Measurements from ENCODE around the gene ZNF521.
A peak's percentile ranks its signal among the peaks of the same experiment; 100 is the strongest.

The ZNF521 gene

DNA sequence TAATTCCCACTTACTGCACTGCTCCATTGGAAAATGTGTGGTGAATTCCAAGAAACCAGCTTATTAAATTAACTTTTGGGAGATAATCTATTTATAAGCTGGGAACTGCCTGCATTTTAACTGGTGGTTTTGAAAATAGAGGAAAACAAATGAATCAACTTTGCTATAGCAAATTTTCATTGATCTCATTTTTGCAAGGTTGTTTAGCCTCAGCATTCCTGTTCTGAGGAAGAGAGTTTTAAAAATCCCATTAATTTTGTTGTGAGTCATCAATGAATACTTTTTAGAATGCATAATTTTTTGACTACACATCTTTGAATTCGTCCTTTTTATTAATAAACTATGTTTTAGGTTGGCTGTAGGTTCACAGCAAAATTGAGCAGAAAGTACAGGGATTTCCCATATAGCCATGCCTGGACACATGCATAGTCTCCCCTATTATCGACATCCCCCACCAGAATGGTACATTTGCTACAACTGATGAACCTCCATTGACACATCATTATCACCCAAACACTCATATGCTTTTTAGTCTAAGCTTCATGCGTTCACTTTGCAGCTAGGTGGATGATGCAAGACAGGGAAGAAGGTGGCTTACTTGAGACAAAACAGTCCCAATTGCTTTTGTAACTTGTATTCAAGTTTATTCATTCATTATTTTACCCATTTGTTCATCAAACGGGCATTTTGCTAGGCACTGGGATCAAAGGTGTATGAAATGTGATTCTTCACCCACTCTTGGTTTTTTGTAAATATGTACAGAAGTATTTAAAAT, 106.9 kb downstream of the ZNF521 start:
- no peak for DNase-seq

GRCh38 chr18:25244170-25244569, 107.8 kb downstream of the ZNF521 start:
- no peak for DNase-seq

DNA sequence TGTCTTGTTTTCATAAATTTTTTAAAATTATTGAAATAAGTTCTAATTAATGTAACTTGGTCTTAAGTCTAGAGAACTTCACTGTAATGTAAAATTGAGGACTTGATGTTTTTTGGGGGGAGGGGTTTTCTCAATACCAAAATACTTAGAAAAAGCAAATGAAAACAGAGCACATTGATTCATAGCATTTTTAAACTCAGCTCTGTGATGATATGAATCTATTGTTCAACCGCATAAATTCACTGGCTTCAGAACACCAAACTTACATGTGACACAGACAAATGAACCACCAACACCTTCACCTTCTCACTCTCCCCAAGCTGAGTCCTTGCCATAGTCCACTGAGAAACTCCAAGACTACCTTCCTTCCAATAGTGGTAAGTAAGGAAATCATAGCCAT, 108.2 kb downstream of the ZNF521 start:
- DNase-seq: no peak

DNA sequence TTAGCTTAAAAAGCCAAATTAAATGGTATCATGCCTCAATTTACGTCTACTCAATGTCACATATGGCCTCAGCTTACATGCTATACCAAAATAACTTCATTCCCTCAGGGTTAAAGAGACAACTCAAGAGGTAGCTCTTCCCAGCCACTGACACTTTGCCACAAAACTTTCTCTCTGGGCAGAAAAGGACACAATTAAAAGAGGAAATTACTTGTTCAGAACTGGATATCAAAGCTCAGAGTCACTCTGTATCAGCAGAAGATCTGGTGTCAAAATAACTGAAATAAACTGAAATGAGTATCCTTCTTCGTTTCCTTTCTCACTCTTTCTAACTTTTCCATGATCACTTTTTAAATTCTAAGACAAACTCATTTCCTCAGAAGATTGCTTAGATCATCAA, 108.7 kb downstream of the ZNF521 start:
- DNase-seq: no peak

DNA sequence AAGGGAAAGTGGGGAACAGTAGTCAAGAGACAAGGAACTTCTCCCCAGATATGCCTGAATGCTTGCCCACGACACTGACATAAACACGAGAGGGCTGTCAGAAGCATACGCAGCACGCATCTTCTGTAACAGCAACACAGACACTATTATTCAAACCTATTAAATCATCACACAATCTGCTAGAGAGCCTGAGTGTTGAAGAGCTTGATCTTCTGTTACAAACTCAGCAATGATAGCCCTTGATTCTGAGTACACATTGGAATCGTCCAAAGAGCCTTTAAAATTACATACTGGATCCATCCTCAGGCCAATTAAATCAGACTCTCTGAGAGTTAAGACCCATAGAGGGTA, 111.6 kb downstream of the ZNF521 start:
- DNase-seq: no peak

DNA sequence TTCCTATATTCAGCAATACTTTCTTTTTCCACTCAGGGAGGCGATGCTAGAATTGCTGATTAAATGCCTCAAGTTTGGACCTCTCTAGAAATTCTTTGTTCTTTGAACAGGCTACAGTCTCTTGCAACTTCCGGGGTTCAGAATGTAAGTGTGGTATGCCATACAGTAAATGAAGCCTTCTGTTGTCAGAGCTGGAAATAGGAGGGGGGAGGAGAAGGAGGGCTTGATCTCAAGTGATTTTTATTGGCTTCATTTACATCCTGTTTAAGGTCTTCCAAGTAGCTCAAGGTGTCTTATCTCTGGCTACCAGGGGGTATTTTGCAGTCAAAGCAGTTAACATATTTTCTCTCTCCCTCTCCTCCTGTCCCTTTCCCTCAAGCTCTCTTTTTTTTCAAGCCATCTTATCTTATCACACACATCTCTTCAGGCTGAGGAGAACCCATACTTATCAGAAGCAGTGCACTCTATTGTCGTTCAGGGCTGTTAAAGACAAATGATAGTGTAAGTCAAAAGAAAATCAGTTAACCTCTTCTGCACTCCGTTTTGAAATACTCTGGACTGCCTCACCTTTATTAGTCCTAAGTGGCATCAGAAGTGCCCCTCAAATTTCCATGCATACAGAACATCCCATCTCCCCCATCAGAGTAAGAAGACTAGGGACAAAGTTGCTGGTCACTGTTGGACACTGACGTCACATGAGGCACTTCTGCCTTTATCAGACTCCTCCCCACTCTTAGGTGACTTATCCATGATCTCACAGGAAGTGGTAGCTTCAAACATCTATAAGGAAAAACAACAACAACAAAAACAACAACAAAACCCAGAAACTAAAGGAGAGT, 112.2 kb downstream of the ZNF521 start:
- DNase-seq: peak in 3 of 6 experiments; percentile 7 to 12 (median 11)

- DNase-seq: no peak
Measured at GRCh38 chr18:25239151-25239550, 112.8 kb downstream of the ZNF521 start.

DNA sequence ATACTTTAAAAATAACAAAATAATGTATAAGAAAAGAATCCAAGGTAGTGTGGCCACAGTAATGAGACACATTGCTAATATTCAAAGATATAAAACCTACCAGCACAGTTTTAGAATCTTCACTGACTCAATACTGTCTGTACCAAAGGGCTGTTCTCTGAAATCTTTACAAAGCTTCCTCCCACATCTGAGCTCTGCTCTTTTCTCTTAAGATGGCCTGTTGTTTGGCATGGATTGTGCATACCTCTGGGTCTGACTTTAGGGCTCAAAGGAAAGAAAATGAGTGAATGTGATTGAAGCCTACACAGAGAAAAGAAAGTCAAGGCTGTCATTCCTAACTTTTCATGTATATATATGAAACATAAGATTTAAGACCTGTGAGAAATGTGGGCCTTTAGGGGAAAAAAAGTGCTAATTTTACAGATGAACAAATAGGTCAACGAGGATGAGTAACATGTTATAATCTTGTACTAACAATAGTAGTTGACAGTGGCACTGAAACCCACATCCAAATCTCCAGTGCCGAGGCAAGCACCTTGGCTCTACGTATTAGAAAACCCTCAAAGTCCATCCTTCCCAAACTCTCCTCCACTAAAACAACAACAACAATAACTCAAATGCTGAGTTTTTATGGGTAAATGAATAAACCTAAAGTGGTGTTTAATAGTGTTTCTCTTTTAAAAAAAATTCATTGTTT, 114.2 kb downstream of the ZNF521 start:
- no peak for DNase-seq

DNA sequence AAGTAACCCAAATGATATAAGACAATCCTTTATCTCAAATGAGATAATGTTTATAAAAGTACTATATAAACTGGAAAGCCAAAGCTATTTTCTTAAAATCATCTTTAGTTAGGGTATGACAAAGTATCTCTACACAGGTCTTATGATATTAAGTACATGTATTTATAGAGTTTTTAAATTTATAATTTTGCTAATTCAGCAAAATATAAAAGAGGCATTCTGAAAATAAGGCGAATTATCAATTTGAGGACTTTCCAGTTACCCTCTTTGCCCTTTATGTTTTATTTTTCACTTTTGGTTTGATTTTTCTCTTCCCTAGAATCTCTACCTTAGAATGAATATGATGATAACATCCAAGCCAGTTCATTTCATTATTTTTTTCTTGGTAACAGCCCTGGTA, 115.2 kb downstream of the ZNF521 start:
- no peak for DNase-seq

GRCh38 chr18:25235401-25236042, 116.4 kb downstream of the ZNF521 start:
- no peak for DNase-seq

DNA sequence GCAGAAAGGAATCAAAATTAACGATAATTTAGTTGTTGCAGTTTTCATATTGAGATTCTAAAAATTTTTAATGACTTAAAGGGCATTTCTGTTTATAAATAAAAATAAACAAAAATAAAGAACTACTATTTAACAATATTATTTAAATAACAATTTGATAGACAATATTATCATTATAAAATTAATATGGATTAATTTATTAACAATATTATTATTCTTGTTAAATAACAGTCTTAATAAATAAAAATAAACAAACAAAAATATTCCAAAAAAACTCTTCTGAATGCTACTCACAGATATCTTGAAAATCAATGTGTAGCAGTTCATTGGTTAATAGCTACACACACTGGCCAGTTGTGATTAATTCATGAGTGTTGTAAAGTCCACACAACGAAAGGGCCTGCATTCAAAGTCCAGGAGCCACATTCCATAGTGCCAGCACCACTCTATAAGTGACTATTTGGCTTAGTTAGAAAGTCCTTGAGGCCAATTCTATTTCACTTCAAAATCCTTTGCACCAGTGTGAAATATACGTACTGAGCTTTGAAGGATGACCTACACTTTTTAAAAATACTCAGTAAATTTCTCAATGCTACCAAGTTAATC, 117.1 kb downstream of the ZNF521 start:
- DNase-seq: no peak

DNA sequence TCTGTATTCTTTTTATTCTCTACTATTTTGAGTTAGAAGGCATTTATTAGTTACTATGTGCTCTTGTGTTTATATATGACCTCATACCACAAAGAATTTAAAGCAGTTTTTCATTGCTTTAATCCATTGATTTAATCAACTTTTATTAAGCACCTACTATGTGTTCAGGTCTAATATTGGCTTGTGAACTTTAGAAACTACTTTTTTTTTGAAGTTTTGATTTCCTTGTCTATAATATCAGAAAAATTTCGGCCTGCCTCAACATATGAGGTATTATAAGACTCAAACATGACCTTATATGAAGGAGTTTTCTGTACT, 117.7 kb downstream of the ZNF521 start:
- DNase-seq: no peak

DNA sequence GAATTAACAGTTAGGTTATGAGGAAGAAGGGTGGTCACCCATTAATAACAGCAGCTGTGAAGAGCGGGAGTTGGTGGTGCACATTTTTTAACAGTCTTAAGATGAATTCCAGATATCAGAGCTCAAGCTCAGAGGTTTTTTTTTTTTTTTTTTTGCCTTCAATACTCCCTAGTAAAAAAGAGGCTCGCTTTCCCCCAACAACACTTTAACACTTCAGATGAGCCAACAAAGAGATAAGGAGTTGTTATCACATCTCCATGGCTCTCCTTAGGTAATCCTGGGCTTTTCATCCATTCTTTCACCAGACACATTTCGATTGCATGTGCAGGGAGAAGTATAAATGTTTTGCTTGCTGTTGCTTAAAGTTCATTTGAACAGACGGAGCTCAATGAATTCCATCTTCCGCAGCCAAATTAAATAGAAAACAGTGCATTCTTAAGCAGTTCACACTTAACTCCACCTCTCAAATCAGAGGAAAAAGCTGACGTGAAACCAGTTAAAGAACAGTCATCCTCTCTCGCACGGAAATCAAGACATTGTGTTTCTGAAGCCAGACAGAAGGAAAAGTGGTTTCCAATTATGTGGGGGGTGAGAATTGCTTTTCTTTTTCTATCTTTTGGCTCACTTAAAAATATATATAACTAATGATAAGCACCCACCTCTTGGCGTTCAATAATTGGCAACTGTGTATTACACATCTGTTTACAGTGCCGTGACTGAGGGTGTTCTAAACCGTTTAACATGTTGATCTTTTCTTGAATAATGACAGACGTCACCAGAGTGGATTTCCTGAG, 118.2 kb downstream of the ZNF521 start:
- DNase-seq: no peak

- DNase-seq: no peak
Measured at GRCh38 chr18:25231327-25231691, 120.7 kb downstream of the ZNF521 start.

DNA sequence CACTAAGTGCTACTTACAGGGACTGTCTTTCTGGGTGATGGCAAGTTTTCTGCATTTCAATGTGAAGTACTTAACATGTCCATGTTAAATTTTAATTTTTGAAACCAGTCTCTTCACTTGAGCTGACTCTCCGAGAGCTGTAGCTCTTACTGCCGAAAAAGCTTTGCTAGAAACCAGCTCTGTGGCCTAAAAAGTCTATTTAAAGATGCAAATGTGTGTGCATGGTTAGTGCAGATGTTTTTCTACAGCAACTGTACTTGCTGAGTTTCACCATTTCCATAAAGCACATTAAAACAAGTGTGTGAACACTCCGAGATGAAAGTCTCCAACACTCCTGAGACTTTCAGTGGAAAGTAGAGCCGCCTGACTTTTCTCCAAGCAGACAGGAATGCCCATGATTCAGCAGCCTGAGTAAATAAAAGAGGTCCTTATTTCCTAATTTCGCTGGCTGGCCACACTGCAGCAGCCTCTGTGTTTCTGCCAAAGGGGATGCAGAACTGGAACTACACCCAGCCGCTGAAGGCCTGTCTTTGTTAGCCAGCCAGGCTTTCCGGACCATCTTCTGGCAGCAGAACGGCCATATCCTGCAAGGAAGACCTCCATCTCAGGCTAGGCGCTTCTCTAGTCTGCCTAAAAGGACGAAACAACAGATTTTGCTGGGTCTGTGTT, 121.2 kb downstream of the ZNF521 start:
- no peak for DNase-seq

DNA sequence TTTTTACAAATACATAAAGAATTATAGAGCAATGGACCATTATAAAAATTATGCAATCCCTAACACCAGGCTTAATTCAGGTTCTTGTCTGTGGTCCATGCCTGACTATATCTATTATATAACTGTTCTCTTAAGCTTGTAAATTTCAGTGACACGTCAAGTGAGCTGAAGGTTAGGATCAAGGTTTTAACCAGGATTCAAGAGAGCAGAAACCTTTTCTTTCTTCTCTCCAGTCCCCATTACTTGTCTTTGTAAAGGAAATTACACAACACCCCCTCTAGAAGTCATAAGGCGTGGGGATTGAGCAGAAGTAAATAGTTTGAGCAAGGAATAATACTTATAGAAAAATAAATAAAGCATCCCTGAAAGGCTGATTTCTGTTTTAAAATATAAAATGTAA, 122.0 kb downstream of the ZNF521 start:
- no peak for DNase-seq

DNA sequence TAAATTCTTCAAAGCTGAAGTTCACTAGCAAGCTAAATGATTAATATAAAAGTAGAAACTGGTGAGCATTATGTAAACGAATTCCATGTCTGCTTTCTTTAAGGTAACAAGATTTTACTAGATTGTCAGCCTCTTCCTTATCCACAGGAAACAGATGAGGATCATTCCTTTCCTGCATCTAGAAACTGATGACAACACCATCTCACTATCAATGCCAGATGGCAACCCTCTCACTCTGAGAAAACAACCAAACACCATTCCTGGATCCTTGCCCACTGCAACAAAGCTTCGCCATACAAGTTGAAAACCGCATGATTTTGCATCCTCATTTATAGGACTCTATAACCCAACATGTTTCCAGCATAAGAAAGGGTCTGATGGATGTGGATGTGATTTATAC, 122.9 kb downstream of the ZNF521 start:
- DNase-seq: no peak

DNA sequence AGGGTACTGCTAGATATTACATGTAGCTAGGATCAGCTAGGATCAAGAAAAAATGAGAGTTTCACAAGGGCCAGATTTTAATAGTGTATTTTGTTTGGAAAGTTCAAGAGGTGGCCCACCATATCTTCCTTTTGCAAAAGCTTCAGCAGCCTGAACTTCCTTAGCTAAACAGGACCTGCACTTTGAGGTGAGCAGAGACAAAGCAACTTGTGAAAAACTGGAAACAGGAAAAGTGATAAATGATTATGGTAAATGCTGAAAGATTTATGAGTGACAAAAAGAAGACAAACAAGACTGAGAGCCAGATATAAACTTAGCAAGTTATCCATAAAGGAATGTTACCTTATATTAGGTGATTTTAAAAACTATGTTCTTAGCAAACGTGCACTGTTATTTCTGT, 123.6 kb downstream of the ZNF521 start:
- no peak for DNase-seq

GRCh38 chr18:25225151-25225550, 126.8 kb downstream of the ZNF521 start:
- no peak for DNase-seq

GRCh38 chr18:25223899-25224886, 127.8 kb downstream of the ZNF521 start:
- no peak for DNase-seq

Data from stimulated activated naive CD4-positive, alpha-beta T cell (primary cell).